Effector CD4-positive, alpha-beta T cell (primary cell): ENCODE results near the gene FHIP2A.
"Not testable (repeated sequence)": the region's sequence is repeated elsewhere in the genome, so short reads cannot be mapped to it uniquely, and the experiment has no call there.

Experiments used
- DNase-seq: peaks from one replicate; pipeline ENCODE4 v3.0.0-alpha.2; 2020
- total RNA-seq: gene quantifications from one replicate; lab custom pipeline; 2026; lab: John Stamatoyannopoulos, UW

FHIP2A gene, protein sequence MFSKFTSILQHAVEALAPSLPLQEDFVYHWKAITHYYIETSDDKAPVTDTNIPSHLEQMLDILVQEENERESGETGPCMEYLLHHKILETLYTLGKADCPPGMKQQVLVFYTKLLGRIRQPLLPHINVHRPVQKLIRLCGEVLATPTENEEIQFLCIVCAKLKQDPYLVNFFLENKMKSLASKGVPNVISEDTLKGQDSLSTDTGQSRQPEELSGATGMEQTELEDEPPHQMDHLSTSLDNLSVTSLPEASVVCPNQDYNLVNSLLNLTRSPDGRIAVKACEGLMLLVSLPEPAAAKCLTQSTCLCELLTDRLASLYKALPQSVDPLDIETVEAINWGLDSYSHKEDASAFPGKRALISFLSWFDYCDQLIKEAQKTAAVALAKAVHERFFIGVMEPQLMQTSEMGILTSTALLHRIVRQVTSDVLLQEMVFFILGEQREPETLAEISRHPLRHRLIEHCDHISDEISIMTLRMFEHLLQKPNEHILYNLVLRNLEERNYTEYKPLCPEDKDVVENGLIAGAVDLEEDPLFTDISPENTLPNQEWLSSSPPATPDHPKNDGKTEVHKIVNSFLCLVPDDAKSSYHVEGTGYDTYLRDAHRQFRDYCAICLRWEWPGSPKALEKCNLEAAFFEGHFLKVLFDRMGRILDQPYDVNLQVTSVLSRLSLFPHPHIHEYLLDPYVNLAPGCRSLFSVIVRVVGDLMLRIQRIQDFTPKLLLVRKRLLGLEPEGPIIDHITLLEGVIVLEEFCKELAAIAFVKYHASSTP
- total RNA-seq: 71.5 reads per million, percentile 76 among the genes with 10 or more reads in this experiment

DNA sequence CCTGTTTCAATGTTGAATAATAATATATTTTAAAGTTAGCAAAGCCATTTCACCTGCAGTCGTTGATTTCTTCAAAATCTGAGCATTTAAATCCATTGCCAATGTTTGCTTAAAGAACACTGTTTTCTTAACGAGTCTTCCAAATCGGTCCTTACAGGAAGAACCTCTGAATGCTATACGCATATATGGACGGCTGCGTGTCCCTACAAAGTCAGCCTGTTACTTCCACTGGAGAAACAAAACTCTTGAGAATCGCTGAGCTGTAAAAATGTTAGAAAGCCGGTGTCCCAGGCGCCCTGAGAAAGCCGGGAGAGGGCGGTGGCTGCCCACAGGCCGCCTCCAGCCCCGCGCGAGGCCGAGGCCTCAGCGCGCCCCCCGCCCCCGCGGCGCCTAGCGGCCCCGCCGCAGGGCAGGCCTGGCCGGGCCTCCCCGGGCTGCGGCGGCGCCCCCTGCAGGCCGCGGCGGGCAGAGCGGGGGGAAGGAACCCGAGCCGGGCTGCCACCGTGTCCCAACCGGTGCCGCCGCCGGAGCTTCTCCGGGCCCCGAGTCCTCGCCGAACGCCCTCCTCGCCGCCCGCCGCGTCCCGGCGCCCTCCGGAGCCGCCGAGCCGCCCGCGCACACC lies at the start of gene FHIP2A:
TSS of gene FHIP2A (plus strand) at position 488 of the 622 bp plus-strand sequence. CDS start 299 bp downstream, outside the sequence.
- DNase-seq: peak; percentile 77

DNA sequence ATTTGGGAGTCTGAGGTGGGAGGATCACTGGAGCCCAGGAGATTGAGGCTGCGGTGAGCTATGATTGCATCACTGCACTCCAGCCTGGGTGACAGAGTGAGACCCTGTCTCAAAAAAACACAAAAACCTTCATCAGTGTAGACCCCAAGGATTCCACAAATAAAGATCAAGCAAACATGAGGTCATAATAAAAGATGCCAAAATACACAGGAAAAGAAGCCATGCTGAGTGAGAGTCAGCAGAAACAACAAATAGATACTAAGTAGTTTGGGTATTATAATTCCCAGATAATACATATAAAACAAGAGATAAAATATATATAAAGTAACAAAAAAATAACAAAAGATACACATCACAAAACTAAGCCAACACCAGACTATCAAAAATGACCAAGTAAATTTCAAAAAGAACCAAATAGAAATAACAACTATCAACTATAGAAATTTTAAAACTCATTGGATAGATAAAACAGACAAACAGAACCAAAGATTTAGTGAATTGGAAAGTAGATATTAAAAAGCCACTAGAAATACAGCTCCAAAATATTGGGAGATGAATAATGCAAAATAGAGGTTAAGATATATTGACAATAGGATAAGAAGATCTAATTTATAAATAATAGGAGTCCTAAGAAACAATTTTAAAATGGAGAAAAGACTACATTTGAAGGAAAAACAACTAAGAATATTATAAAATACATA lies 48.9 kb upstream of the FHIP2A start:
- no peak for DNase-seq

DNA sequence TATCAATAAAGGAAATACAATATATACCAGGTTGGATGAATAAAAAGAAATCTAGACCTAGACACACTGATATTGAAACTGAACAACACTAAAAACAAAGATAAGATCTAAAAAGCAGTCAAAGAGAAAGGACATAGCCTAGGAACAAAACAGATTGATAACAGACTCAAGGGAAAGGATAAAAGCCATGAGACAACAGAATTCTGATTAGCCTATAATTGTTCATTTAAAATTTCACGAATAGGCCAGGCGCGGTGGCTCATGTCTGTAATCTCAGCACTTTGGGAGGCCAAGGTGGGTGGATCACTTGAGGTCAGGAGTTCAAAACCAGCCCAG lies 48.4 kb upstream of the FHIP2A start:
- no peak for DNase-seq

DNA sequence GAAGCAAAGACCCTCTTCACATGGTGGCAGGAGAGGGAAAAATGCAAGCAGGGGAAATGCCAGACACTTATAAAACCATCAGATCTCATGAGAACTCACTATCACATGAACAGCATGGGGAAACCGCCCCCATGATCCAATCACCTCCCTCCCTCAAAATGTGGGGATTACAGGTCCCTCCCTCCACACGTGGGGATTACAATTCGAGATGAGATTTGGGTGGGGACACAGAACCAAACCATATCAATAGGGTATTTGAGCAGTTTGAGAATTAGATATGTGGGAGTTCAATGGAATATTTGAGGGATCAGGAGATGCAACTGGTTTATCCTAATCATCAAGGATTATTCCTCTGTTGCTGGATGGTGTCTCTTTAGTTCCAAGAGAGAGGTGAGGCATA lies 46.5 kb upstream of the FHIP2A start:
- DNase-seq: not testable (repeated sequence)

DNA sequence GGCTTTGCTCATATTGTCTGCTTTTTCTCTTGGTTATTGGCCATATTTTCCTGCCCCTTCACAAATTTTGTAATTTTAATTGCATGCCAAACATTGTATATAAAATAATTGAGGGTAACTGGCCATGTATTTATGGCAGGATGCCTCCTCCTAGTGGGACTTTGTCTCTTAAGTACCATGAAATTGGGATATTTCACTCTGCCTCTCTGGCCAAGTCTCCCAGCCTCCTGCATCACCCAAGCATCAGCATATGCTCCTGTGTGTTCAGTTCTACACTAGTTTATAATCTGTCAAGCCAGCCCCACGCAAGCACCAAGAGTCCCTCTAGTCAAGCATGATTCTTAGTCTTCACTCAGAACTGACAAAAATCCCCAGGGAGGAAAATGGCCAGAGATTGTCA lies 44.2 kb upstream of the FHIP2A start:
- no peak for DNase-seq

DNA sequence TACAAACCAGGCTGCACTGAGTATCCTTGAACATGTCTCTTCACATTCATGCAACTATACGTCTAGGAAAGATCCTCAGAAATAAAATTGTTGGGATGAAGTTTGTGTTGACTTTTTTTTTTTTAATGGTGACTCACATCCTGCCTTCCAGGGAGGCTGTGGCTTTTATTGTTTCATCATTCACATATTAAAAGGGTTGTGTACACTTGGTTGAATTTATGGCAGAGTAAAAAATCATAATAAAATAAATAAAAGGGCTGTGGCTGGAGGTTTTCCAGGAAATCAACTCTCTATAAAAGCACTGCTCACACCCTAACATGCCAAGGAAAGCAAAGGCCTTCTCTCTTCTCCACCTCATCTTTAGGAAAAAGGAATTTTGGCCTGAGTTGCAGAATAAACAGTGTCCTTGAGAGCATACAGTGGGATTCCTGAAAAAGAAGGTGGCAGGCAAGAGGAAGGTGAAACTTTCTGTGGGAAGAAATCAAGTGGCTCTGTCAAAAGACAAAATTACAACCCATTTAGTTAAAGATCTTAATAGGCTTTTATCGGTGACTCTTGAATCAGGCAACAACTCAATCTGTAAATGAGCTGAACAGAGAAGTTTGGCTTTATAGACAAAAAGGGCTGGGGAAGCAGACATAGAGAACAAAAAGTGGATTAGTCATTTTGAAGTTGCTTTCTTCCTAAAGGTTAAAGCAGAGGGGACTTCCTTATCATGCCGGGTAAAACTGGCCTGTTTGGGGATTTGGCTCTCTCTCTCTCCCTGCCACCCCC lies 41.6 kb upstream of the FHIP2A start:
- DNase-seq: no peak

DNA sequence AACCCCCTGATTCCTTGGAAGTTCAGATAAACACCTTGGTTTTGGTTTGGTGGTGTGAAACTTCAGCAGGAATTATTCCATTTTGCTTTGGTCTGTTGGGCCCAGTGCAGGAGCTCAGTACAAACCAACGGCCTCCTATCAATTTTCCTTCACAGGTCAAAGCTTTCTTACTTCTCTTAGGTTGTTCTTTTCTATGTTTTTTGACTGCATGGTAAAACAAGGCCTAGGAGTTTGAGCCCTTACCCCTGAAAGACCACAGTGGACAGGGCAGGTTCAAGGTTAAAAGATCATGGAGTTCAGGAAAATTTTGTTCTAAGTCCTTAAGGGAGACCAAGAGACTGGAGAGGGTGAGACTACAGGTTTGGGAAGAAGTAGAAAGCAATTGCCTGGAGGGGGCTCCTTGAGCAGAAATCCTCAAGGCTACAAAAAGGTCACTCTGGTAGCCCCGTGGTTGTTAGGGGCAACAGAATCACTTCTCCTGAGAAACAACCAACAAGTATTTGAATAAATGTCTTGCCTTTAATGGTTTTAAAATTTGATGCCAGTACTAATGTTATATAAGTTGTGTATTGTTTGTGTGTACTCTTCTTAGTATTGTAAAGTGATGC lies 40.9 kb upstream of the FHIP2A start:
- DNase-seq: no peak

DNA sequence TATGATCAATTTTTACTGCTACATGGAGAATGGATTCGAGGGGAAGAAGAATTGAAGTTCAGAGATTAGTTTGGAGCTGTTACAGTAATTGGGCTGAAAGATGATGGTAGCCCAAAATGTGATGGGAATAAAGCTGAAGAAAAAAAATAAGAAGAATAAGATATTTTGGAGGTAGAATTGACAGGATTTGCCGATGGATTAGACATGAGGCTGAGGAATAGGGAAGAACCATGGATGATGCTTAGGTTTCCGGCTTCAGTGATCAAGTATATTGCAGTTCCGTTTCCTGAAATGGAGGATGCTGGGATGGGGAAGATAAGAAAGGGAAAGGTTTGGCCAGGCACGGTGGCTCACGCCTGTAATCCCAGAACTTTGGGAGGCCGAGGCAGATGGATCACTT lies 38.9 kb upstream of the FHIP2A start:
- no peak for DNase-seq

DNA sequence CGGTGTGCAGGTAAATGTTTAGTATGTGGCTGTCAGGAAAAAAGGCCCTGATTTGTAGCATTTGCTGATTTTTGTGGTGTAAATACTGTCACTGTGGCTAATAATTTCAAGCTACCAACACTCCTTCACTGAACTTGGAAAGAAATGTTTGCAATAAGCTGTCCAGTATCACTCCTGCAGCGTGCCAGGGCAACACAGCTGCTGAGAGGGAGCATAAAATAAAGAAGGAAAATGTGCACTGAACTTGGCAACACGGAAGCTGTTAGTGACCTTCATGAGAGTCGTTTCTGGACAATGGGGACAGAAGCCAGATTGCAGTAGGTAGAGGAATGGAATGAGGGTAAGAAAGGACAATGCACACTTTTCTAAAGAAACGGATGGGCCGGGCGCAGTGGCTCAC lies 37.9 kb upstream of the FHIP2A start:
- no peak for DNase-seq

DNA sequence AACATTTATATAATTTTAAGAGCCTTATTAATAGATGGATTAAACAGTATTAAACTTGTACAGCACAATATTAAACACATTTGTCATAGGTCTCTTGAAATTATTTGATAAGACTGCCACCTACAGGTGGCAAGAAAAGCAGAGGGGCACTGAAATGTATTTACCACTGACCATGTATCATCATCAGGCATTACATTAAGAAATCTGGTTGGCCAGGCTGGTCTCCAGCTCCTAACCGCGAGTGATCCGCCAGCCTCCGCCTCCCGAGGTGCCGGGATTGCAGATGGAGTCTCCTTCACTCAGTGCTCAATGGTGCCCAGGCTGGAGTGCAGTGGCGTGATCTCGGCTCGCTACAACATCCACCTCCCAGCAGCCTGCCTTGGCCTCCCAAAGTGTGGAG lies 35.1 kb upstream of the FHIP2A start:
- not testable (repeated sequence) for DNase-seq

DNA sequence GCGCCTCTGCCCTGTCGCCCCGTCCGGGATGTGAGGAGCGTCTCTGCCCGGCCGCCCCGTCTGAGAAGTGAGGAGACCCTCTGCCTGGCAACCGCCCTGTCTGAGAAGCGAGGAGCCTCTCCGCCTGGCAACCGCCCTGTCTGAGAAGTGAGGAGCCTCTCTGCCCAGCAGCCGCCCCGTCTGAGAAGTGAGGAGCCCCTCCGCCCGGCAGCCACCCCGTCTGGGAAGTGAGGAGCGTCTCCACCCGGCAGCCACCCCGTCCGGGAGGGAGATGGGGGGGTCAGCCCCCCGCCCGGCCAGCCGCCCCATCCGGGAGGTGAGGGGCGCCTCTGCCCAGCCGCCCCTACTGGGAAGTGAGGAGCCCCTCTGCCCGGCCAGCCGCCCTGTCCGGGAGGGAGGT lies 34.4 kb upstream of the FHIP2A start:
- not testable (repeated sequence) for DNase-seq

DNA sequence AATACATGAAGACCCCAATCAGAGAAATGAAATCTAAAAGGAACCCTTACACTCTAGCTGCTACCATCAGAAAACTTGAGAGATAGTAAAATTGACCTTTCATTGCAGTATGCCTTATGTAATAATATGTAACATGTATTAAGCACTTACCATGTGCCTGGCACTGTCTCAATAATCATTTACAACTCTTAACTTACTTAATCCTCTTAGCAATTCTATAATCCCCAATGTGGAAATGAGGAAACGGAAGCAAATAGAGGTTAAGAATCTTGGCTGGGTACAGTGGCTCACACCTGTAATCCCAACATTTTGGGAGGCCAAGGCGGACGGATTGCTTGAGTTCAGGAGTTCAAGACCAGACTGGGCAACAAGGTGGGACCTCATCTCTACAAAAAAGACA lies 29.8 kb upstream of the FHIP2A start:
- DNase-seq: no peak

DNA sequence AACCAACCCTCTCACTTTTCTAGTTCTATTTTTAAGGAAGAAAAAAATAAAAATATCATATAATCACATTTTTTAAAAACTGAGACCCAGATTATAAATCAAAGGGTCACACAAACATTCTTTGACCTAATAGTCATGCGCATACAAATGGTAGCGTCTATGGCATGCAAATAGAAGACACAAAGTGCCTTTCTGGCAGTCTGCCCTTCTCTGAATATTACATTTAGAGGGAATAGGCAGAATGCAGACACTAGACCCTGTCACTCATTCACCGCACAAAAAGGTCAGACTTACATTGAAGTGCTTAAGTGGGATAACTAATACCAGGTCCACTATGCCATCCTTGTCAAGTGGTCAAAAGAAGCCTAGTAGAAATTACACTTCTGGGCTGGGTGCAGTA lies 26.5 kb upstream of the FHIP2A start:
- DNase-seq: no peak

DNA sequence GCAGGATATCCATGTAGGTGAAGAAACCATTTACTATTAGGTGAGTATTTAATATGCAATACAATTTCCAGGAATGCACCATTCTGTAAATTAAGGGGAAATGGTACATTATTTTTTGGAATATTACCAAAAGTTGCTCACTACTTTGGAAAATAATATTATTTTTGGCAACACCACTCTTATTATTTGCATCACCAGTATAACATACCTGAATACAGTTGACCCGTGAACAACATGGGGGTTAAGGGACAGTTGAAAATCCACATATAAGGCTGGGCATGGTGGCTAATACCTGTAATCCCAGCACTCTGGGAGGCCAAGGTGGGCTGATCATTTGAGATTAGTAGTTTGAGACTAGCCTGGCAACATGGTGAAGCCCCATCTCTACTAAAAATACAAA lies 21.2 kb upstream of the FHIP2A start:
- DNase-seq: no peak

DNA sequence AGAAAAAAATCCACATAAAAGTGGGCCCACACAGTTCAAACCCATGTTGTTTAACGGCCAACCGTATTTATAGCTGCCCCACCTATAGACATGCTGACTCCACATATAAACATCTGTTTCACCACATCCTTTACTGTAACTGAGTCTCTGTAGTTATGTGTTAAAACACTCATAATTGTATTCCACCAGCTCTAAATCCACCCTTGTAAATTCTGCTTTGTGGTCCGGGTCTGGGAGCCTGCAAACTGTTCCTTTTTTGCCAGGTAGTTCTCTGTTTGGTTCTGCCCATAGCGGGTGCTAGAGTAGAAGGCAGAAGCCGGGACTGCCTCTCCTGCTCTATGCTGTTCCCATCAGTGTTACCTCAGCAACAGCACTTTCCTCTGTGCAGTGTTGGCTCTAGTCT lies 20.2 kb upstream of the FHIP2A start:
- no peak for DNase-seq

DNA sequence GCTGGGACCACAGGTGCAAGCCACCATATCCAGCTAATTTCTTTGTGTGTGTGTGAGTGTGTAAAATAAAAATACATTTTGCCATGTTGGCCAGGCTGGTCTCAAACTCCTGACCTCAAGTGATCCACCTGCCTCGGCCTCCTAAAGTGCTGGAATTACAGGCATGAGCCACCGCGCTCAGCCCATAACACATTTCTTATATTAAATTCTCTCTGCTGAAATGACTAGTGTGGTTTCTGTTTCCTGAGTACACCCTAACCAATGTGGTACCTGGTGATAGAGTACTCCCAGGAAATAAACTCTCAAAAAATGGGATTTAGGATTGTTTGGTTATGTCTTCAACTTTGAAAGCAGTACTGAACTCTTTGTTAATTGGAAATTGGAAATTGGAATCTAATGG lies 19.4 kb upstream of the FHIP2A start:
- no peak for DNase-seq

DNA sequence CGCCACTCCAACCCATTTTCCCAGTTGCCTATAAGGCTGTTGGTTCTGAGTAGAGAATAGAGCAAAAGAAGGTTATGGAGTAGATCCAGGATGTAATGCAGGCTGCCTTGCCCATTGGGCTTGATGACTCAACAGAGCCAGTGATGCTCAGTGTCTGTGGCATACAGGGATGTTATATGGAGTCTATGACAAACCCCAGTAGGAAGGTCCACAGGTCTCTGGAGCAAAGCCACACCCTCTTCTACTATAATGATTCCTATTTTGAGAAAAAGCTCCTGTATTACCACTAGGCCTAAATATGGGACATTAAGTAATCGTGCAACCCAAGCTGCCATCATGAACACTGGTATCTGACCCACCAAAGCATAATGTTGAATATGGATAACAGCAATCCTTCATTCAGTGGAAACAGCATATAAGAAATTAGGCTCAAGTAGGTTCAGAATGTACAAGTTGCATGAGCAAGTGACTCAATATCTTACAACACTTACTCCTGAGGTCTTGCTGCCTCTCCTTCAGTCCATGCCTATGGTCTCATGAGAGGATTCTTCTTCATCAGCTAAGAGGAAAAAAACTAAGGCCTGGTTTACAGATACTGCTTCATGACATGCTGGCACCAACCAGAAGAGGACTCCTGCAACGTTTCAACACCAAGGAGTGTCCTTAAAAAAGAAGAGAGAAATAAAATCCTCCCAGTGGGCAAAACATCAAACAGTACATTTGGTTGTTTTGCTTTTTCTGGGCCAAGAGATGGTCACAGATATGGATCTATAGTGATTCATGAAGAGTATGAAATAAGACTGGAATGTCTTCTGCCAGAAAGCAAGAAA lies 14.8 kb upstream of the FHIP2A start:
- no peak for DNase-seq

DNA sequence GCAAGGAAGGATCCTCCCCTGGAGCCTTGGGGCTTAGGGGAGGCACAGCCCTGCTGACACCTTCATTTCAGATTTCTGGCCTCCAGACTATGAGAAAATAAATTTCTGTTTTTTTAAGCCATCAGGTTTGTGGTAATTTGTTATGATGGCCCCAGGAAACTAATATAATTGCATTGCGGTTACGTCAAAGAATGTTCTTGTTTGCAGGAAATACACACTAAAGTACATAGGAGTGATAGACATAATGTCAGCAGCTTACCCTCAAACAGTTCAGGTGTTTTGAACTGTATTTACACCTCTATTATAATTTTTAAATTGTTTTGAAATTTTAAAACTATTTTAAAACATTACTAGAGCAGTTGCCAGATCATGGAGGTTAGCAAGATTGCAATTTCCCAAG lies 12.6 kb upstream of the FHIP2A start:
- DNase-seq: no peak

DNA sequence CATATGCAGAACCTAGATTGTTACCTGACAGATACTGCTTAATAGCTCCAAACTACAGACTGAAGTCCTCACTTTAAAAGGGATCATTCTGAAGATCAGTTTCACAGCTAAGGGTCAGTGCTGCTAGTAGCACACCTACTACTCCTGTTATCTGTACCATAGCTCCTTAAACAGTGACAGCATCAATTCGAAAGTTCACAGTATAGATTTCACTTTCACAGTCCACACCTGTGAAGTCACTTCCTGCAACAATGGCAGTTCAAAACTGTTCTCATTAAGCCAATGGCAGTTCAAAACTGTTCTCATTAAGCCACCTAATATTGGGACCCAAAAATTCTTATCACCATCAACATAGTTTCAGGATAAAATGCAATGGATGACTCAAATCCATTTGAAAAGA lies 10.7 kb upstream of the FHIP2A start:
- no peak for DNase-seq

DNA sequence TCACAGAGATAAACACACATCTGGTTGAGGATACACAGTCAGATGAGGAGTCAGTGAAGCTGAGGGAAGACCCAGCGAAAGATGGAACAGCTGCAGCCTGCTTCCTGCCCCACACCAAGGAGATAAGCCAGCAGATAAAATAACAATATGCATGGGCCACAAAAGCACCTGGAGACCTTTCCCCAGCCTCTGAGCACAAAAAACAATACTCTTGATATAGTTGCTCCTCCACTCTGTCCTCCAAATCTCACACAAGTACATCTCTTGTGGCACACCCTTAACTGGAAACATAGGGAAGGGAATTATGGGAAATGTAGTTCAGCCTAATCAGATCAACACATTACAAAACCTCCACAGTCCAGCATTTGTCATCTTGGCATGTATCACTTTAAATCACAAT lies 9.7 kb upstream of the FHIP2A start:
- DNase-seq: no peak

DNA sequence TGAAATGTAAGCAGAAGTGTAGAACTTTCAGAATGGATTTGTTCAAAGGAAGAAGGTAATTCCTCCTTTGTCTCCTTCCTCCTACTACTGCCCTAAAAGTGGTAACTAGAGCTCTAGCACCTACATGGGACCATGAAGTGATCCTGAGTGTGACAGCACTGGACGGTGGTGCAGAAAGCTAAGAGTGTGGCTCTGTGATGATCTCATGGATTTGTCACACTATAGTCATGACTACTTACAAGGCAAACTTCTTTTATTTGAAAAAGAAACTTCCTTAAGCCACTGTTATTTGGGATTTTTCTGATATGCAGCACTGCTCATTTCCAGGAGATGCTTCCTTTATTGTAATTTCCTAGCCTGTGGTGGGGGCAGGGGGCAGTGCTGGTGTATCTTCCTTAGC lies 5.8 kb upstream of the FHIP2A start:
- DNase-seq: no peak
